OCI-LY1 (cell line): Measurements from ENCODE around the gene TUBG1.

Source experiments
- CTCF ChIP-seq: fragments of 200-600 bp; sonication (generic), shearing (Covaris generic); IDR thresholded peaks from 2 replicates; pipeline ENCODE4 v1.5.1; 2017; ENCODE audit warnings: mild to moderate bottlenecking, antibody characterized with exemption, low read length, moderate library complexity, mixed read lengths
- EZH2 ChIP-seq: fragments of 200-600 bp; sonication (generic), shearing (Covaris generic); IDR thresholded peaks from 2 replicates; pipeline ENCODE4 v1.8.0; 2017; ENCODE audit warnings: borderline replicate concordance, mixed run types, mild to moderate bottlenecking, antibody characterized with exemption, low read length, moderate library complexity, mixed read lengths

GRCh38 chr17:42598905-42599304 lies 10.6 kb upstream of the TUBG1 start:
- no peak for TF ChIP-seq CTCF
- no peak for TF ChIP-seq EZH2
